Neuronal stem cell (in vitro differentiated cells): ENCODE measurements around the gene AUTS2.

Source experiments
- DNase-seq: peaks from one replicate; pipeline ENCODE4 v3.0.0-alpha.2; 2013; ENCODE audit warnings: low spot score
- H2AFZ ChIP-seq: one replicate; pipeline ENCODE4 v1.6.1; 2013; ENCODE audit warnings: mild to moderate bottlenecking, low read length, inconsistent platforms
- H2AK5ac ChIP-seq: 2 replicates; pipeline ENCODE4 v1.6.1; 2013; ENCODE audit warnings: low read depth, mild to moderate bottlenecking, inconsistent platforms, low read length, moderate library complexity, mixed read lengths
- H2BK120ac ChIP-seq: 2 replicates; pipeline ENCODE4 v1.6.1; 2013; ENCODE audit warnings: low read depth, mild to moderate bottlenecking, inconsistent platforms, low read length, moderate library complexity, mixed read lengths
- H2BK12ac ChIP-seq: one replicate; pipeline ENCODE4 v1.6.1; 2013; ENCODE audit warnings: low read length, inconsistent platforms
- H2BK15ac ChIP-seq: 2 replicates; pipeline ENCODE4 v1.6.1; 2013; ENCODE audit warnings: mild to moderate bottlenecking, low read length, inconsistent platforms, mixed read lengths
- H2BK5ac ChIP-seq: one replicate; pipeline ENCODE4 v1.6.1; 2013; ENCODE audit warnings: inconsistent platforms, mild to moderate bottlenecking, low read length, moderate library complexity
- H3K14ac ChIP-seq: one replicate; pipeline ENCODE4 v1.6.1; 2013; ENCODE audit warnings: low read length, inconsistent platforms
- H3K18ac ChIP-seq: 2 replicates; pipeline ENCODE4 v1.6.1; 2013; ENCODE audit warnings: low read length, inconsistent platforms
- H3K23ac ChIP-seq: 2 replicates; pipeline ENCODE4 v1.6.1; 2013; ENCODE audit warnings: low read depth, mild to moderate bottlenecking, mixed read lengths, low read length, inconsistent platforms; ENCODE audit not compliant: poor library complexity
- H3K27ac ChIP-seq: replicated peaks from 3 replicates; pipeline ENCODE4 v1.5.1; 2013; ENCODE audit warnings: low read length, inconsistent platforms
- H3K27me3 ChIP-seq, 3 experiments: 2 replicates each; pipeline ENCODE4 v1.6.1; 2013; ENCODE audit warnings: low read length in 3 of 3, mild to moderate bottlenecking in 2 of 3, inconsistent platforms in 1 of 3, low read depth in 1 of 3, mixed read lengths in 1 of 3, moderate library complexity in 1 of 3; ENCODE audit not compliant: control insufficient read depth in 3 of 3, insufficient read depth in 3 of 3
- H3K36me3 ChIP-seq, 2 donors: replicated peaks in 1 of 2; 2 replicates each; pipeline ENCODE4 v1.6.1; 2013; ENCODE audit warnings: low read length in 2 of 2; ENCODE audit not compliant: control insufficient read depth in 2 of 2, insufficient read depth in 2 of 2
- H3K4ac ChIP-seq: 2 replicates; pipeline ENCODE4 v1.6.1; 2013; ENCODE audit warnings: inconsistent platforms, mild to moderate bottlenecking, low read length, moderate library complexity
- H3K4me1 ChIP-seq, 2 donors: 1 replicate in 1 of 2; 2 replicates in 1 of 2; pipeline ENCODE4 v1.6.1; 2013; ENCODE audit warnings: low read length in 2 of 2, low read depth in 1 of 2; ENCODE audit not compliant: control insufficient read depth in 2 of 2, insufficient read depth in 1 of 2
- H3K4me2 ChIP-seq: one replicate; pipeline ENCODE4 v1.6.1; 2013; ENCODE audit warnings: mild to moderate bottlenecking, low read length, inconsistent platforms; ENCODE audit not compliant: insufficient read depth, poor library complexity, severe bottlenecking
- H3K4me3 ChIP-seq, 2 donors: 2 replicates each; pipeline ENCODE4 v1.5.1; 2013; ENCODE audit warnings: low read length in 2 of 2, mild to moderate bottlenecking in 2 of 2, inconsistent platforms in 1 of 2, moderate library complexity in 1 of 2
- H3K79me1 ChIP-seq: one replicate; pipeline ENCODE4 v1.6.1; 2013; ENCODE audit warnings: low read depth, mild to moderate bottlenecking, inconsistent platforms, low read length, moderate library complexity
- H3K9ac ChIP-seq: one replicate; pipeline ENCODE4 v1.6.1; 2013; ENCODE audit warnings: mild to moderate bottlenecking, low read depth, low read length, inconsistent platforms; ENCODE audit not compliant: poor library complexity
- H3K9me3 ChIP-seq, 2 donors: replicated peaks in 1 of 2; 2 replicates each; pipeline versions ENCODE3 to v1.6.1; 2013; ENCODE audit warnings: low read length in 2 of 2, mild to moderate bottlenecking in 2 of 2, inconsistent platforms in 1 of 2, low read depth in 1 of 2, mixed read lengths in 1 of 2, moderate library complexity in 1 of 2; ENCODE audit not compliant: control insufficient read depth in 2 of 2, insufficient read depth in 1 of 2
- H4K8ac ChIP-seq: one replicate; pipeline ENCODE4 v1.6.1; 2013; ENCODE audit warnings: low read depth, mild to moderate bottlenecking, inconsistent platforms, low read length, moderate library complexity
- H4K91ac ChIP-seq: one replicate; pipeline ENCODE4 v1.6.1; 2013; ENCODE audit warnings: low read length, low read depth, mild to moderate bottlenecking, inconsistent platforms; ENCODE audit not compliant: poor library complexity
- WGBS, 2 donors: extraction: QIAGEN DNeasy Blood & Tissue Kit; methylation state at CpG; one replicate each; pipeline ENCODE4 v1.1.7; 2013; ENCODE audit warnings: missing lambda C conversion rate in 2 of 2, mixed read lengths in 1 of 2; ENCODE audit not compliant: insufficient read length in 2 of 2, insufficient replicate concordance in 1 of 2; ENCODE audit errors: extremely low coverage in 2 of 2; 5-methylcytosine and 5-hydroxymethylcytosine counted together

Gene AUTS2

GRCh38 chr7:69845721-69846495 lies 247.6 kb downstream of the AUTS2 start:
- Histone ChIP-seq H4K91ac (no peak overlapping the region), H3K4me3 (no peak overlapping the region), H3K4ac (no peak overlapping the region), H3K79me1 (no peaks in the 10 kb centered on the region), H3K4me1 (peaks cover 3% of the 10 kb centered on the region in 2 donors), H2AFZ (no peak overlapping the region), H3K27ac (no peak overlapping the region), H3K18ac (no peak overlapping the region), H3K4me2 (no peak overlapping the region), H3K14ac (no peak overlapping the region), H3K23ac (no peak overlapping the region), H3K36me3 (no peaks in the 10 kb centered on the region), H2BK12ac (no peak overlapping the region), H3K27me3 (no peaks in the 10 kb centered on the region), H2BK5ac (no peak overlapping the region), H2BK120ac (no peak overlapping the region), H3K9me3 (no peaks in the 10 kb centered on the region), H3K9ac (no peak overlapping the region), H4K8ac (no peak overlapping the region), H2AK5ac (no peak overlapping the region), H2BK15ac (no peak overlapping the region)
- DNase-seq: no peak
- WGBS, 2 donors: no CpG with 5 or more reads among the region's 3 CpGs

DNA sequence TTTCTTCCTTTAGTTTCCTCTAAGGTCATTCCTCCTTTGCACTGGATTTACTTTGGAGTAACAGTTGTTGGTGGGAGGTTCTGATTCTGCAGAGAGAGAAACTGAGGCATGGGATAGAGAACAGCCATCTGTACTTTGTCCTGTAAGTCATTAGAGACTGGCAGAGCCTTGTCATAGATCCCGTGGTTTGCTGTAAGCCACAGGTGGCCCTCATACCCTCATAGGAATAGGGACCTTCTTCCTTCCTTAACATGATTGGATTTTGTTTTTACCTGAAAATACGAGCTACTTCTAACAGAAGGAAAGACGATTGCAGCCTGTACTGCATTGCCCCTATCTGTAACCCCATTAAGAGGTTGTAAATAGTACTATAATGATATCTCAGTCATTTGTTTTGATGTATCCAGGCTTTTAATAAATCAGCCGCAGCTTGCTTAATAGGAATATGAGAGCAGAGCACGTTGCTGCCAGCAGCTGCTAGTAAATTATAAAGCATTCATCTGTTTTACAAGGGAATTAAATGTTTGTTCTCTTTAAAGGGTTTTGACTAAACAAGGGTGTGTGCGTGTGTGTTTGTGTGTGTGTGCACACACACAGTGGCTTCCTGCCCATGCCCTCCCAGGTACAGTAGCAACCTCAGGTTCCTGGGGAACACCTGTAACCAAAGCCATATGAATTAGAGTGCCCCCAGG lies 249.8 kb downstream of the AUTS2 start:
- WGBS, 2 donors: no CpG with 5 or more reads among the region's 6 CpGs
- no peak overlapping the region for H2BK5ac ChIP-seq
- H3K9ac ChIP-seq: no peak overlapping the region
- H3K4me3 ChIP-seq: no peak overlapping the region
- no peak overlapping the region for H4K8ac ChIP-seq
- H3K23ac ChIP-seq: no peak overlapping the region
- H3K18ac ChIP-seq: no peak overlapping the region
- no peak overlapping the region for H2AK5ac ChIP-seq
- no peak overlapping the region for H2BK120ac ChIP-seq
- H3K27ac ChIP-seq: no peak overlapping the region
- no peaks in the 10 kb centered on the region for H3K36me3 ChIP-seq
- no peak overlapping the region for H2BK15ac ChIP-seq
- H2AFZ ChIP-seq: no peak overlapping the region
- H2BK12ac ChIP-seq: no peak overlapping the region
- H3K4me1 ChIP-seq: no peaks in the 10 kb centered on the region
- H3K14ac ChIP-seq: no peak overlapping the region
- DNase-seq: no peak
- no peak overlapping the region for H4K91ac ChIP-seq
- H3K27me3 ChIP-seq: no peaks in the 10 kb centered on the region
- H3K79me1 ChIP-seq: no peaks in the 10 kb centered on the region
- H3K4me2 ChIP-seq: no peak overlapping the region
- no peaks in the 10 kb centered on the region for H3K9me3 ChIP-seq
- H3K4ac ChIP-seq: no peak overlapping the region

- Histone ChIP-seq H2BK5ac (no peak overlapping the region), H3K9me3 (no peaks in the 10 kb centered on the region), H3K79me1 (no peaks in the 10 kb centered on the region), H3K27me3 (no peaks in the 10 kb centered on the region), H2BK120ac (no peak overlapping the region), H3K4ac (no peak overlapping the region), H3K9ac (no peak overlapping the region), H3K14ac (no peak overlapping the region), H3K23ac (no peak overlapping the region), H2BK15ac (no peak overlapping the region), H3K18ac (no peak overlapping the region), H2AK5ac (no peak overlapping the region), H3K4me3 (no peak overlapping the region), H3K27ac (no peak overlapping the region), H4K8ac (no peak overlapping the region), H3K4me2 (no peak overlapping the region), H4K91ac (no peak overlapping the region), H3K4me1 (no peaks in the 10 kb centered on the region), H3K36me3 (no peaks in the 10 kb centered on the region), H2BK12ac (no peak overlapping the region), H2AFZ (no peak overlapping the region)
- DNase-seq: no peak
- no CpG with 5 or more reads among the region's 2 CpGs for WGBS, 2 donors
These were observed 251.0 kb downstream of the AUTS2 start for GRCh38 chr7:69849268-69849667.

GRCh38 chr7:69857014-69857413 lies 258.7 kb downstream of the AUTS2 start:
- Histone ChIP-seq H3K27me3 (no peaks in the 10 kb centered on the region), H3K4ac (no peak overlapping the region), H3K4me3 (no peak overlapping the region), H3K14ac (no peak overlapping the region), H2BK120ac (no peak overlapping the region), H3K4me1 (peaks cover 14 to 16% of the 10 kb centered on the region in 2 donors), H2BK15ac (no peak overlapping the region), H3K9ac (no peak overlapping the region), H3K9me3 (no peaks in the 10 kb centered on the region), H3K27ac (no peak overlapping the region), H4K8ac (no peak overlapping the region), H3K79me1 (no peaks in the 10 kb centered on the region), H2AFZ (no peak overlapping the region), H2BK5ac (no peak overlapping the region), H3K4me2 (no peak overlapping the region), H3K36me3 (no peaks in the 10 kb centered on the region), H4K91ac (no peak overlapping the region), H2AK5ac (no peak overlapping the region), H3K18ac (no peak overlapping the region), H3K23ac (no peak overlapping the region), H2BK12ac (no peak overlapping the region)
- no peak for DNase-seq
- no CpG with 5 or more reads among the region's 6 CpGs for WGBS, 2 donors
